ENCODE measurements around the gene AURKB. TPM values are rescaled to one million over a fixed set of nuclear protein-coding genes. Genes with fewer than 3 reads are reported as not detected.

AURKB gene
- total and polyA plus RNA-seq, 2 of the 13 experiments (the other 11 are each of a cell fraction or from before 2014, with no cell fraction given): 29.5 to 75.3 TPM

GRCh38 chr17:8173056-8173870 lies 37.1 kb downstream of the AURKB start (continued):
- TF ChIP-seq ZNF513 (CRISPR knock-in tag; conservative IDR thresholded peaks at IDR 0.05) (peak; percentile 100), ZFP41 (CRISPR knock-in tag; IDR thresholded peaks at IDR 0.05; ENCODE audit: borderline replicate concordance) (no peak), USF2 (IDR thresholded peaks at IDR 0.05; ENCODE audit: low read depth, low read length) (no peak), USF2 (CRISPR knock-in tag; IDR thresholded peaks at IDR 0.05; ENCODE audit: borderline replicate concordance) (0 out of 2 replicates have a peak, but pooled peaks have one; percentile 53), TRIM22 (IDR thresholded peaks at IDR 0.05) (no peak), NRL (CRISPR knock-in tag; IDR thresholded peaks at IDR 0.05; ENCODE audit: borderline replicate concordance) (no peak), ARID2 (CRISPR knock-in tag; IDR thresholded peaks at IDR 0.05; ENCODE audit: borderline replicate concordance) (peak; percentile 78; the same call in 1 of the 2 replicates), SPEN (CRISPR knock-in tag; IDR thresholded peaks at IDR 0.05; ENCODE audit: low read depth) (peak; percentile 50; the same call in 1 of the 2 replicates), POGK (CRISPR knock-in tag; conservative IDR thresholded peaks at IDR 0.05) (peak; percentile 89), ZNF329 (CRISPR knock-in tag; IDR thresholded peaks at IDR 0.05; ENCODE audit: low read depth) (no peak), SALL1 (CRISPR knock-in tag; IDR thresholded peaks at IDR 0.05) (peak; percentile 79; the same call in 1 of the 2 replicates), ZNF326 (CRISPR knock-in tag; IDR thresholded peaks at IDR 0.05; ENCODE audit: borderline replicate concordance) (peak; percentile 32; the same call in 1 of the 2 replicates), NONO (IDR thresholded peaks at IDR 0.05) (0 out of 2 replicates have a peak, but pooled peaks have one; percentile 24), NONO (CRISPR knock-in tag; conservative IDR thresholded peaks at IDR 0.05) (peak; percentile 99), RAD21 (CRISPR knock-in tag; IDR thresholded peaks at IDR 0.05) (peak; percentile 70), SCMH1 (CRISPR knock-in tag; IDR thresholded peaks at IDR 0.05; ENCODE audit: borderline replicate concordance) (no peak), ZBTB26 (CRISPR knock-in tag; IDR thresholded peaks at IDR 0.05; ENCODE audit: borderline replicate concordance) (peak; percentile 62; the same call in 1 of the 2 replicates), DMAP1 (CRISPR knock-in tag; IDR thresholded peaks at IDR 0.05) (peak; percentile 85), NFE2 (CRISPR knock-in tag; IDR thresholded peaks at IDR 0.05) (0 out of 2 replicates have a peak, but pooled peaks have one; percentile 43), HMG20A (CRISPR knock-in tag; IDR thresholded peaks at IDR 0.05; ENCODE audit: borderline replicate concordance) (peak; percentile 80), ZNF234 (CRISPR knock-in tag; conservative IDR thresholded peaks at IDR 0.05) (0 out of 2 replicates have a peak, but pooled peaks have one; percentile 75)

All from HepG2 (cell line).